ENCODE results near the gene RAB5IF.

The RAB5IF gene

DNA sequence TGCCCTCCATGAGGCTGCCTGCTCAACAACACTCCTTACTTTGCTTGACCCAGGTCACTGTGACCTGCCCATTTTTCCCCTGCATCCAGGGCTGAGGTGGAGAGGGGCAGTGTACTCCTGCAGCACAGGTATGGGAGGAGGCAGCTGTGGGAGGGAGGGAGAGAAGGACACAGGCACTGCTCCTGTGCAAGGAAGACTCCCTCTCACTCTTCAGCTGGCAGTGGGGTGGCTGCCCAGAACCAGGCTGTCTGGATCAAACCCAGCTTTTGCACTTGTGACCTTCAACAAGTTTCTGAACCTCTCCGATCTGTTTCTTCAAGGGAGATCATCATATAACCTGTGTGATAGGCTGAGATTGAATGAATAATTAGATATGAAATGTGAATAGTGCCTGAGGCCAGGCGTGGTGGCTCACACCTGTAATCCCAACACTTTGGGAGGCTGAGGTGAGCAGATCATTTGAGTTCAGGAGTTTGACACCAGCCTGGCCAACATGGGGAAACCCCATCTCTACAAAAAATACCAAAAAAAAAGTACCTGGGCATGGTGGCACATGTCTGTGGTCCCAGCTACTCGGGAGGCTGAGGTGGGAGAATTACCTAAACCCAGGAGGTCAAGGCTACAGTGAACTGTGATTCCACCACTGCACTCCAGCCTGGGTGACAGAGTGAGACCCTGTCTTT lies 18.1 kb upstream of the RAB5IF start:
- Histone ChIP-seq H2BK12ac (ENCODE audit: low read length in 2 of 2) (no peak overlapping the region), H4K91ac (ENCODE audit: low read length) (peak overlapping the region; percentile 72), H3K4me1 (ENCODE audit: control insufficient read depth, insufficient read depth, low read depth, low read length) (peaks cover 10% of the 10 kb centered on the region), H3K9me3 (ENCODE audit: control insufficient read depth, low read length) (no peaks in the 10 kb centered on the region), H2BK15ac (ENCODE audit: low read depth, poor library complexity, severe bottlenecking) (no peak overlapping the region), H3K36me3 (ENCODE audit: control insufficient read depth in 1 of 2, insufficient read depth in 2 of 2, low read depth in 1 of 2, low read length in 2 of 2) (peaks cover 0 to 55% of the 10 kb centered on the region in 2 experiments), H3K27me3 (ENCODE audit: control insufficient read depth in 1 of 2, insufficient read depth in 1 of 2, low read length in 2 of 2) (peaks cover 0 to 23% of the 10 kb centered on the region in 2 experiments), H4K8ac (ENCODE audit: low read length) (peak overlapping the region; percentile 17), H2BK5ac (ENCODE audit: low read depth, low read length, poor library complexity, severe bottlenecking) (no peak overlapping the region), H3K4me3 (ENCODE audit: insufficient read depth in 1 of 2, low read depth in 1 of 2, low read length in 2 of 2) (no peak overlapping the region), H3K9ac (ENCODE audit: low read length) (no peak overlapping the region), H3K18ac (ENCODE audit: low read depth in 1 of 2, low read length in 2 of 2) (no peak overlapping the region), H2AK5ac (ENCODE audit: low read length, severe bottlenecking) (no peak overlapping the region), H3K79me1 (replicated peaks; ENCODE audit: low read length, poor library complexity, severe bottlenecking) (peaks cover 17% of the 10 kb centered on the region), H3K27ac (ENCODE audit: low read length, poor library complexity, severe bottlenecking) (no peak overlapping the region), H2BK120ac (ENCODE audit: low read depth, low read length) (no peak overlapping the region), H3K23ac (ENCODE audit: low read length in 2 of 2) (no peak overlapping the region), H3K4me2 (ENCODE audit: low read length, poor library complexity, severe bottlenecking) (no peak overlapping the region), H3K4ac (ENCODE audit: low read depth in 1 of 2, low read length in 2 of 2) (no peak overlapping the region), H3K14ac (ENCODE audit: low read length in 2 of 2) (no peak overlapping the region), H2AFZ (ENCODE audit: low read depth, low read length) (no peak overlapping the region)
- 97% methylated on average over 3 of the region's 3 CpGs for WGBS
- DNase-seq: no peak

DNA sequence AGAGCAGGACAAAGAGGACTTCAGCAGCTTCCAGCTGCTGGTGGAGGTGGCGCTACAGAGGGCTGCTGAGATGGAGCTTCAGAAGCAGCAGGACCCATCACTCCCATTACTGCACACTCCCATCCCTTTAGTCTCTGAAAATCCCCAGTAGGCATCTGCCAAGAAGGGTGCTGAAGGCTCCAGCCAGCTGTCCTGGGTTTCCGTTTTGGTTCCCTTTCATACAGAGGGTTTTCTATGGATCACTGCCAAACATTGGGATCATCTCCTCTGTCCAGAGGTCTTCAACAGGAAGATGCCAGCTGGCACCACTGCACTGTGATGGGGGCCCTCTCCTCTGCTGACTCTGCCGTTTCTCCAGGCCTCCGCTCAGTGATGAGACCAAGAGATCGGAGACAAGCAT lies 14.3 kb upstream of the RAB5IF start:
- 97% methylated on average over 5 of the region's 5 CpGs for WGBS

DNA sequence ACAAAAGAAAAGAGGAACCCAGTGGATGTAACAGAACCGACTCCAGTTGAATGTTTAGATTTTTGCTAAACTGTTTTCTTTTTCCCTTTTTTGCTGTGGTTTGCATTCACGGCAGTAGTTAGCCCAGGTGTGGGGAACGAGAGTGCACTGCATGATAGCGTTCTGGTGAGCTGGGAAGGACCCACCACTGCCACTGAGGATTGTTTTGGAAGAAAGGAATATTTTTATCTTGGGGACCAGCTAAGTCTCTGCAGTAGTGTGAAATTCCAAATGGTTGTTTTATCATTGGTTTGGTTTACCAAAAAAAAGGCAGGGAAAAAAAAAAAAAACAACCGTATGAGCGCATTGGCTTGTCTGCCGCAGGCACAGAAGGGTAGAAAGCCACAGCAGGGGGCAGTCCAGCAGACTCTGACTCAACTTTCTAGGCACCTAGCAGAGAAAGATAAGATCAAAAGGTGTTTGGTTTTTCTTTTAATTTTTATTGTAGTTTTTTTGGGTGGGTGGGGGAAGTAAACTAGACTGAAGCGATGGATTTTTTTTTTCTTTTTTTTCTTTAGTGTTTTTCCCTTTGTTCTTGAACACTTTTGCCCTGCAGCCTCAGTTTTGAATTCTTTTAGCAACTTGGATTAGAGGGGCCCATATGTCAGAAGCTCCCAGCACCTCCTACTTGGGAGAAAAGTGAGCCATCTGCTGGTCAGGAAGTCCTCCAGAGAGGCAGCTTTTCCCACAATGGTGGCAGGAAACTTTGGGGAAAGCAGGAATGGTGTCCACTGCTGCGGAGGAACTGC lies 13.5 kb upstream of the RAB5IF start:
- Histone ChIP-seq H3K9me3 (ENCODE audit: control insufficient read depth, low read length) (no peaks in the 10 kb centered on the region), H3K9ac (ENCODE audit: low read length) (no peak overlapping the region), H2BK120ac (ENCODE audit: low read depth, low read length) (no peak overlapping the region), H2BK12ac (ENCODE audit: low read length in 2 of 2) (no peak overlapping the region), H3K36me3 (ENCODE audit: control insufficient read depth in 1 of 2, insufficient read depth in 2 of 2, low read depth in 1 of 2, low read length in 2 of 2) (peaks cover 0 to 39% of the 10 kb centered on the region in 2 experiments), H4K91ac (ENCODE audit: low read length) (no peak overlapping the region), H3K23ac (ENCODE audit: low read length in 2 of 2) (no peak overlapping the region), H2BK5ac (ENCODE audit: low read depth, low read length, poor library complexity, severe bottlenecking) (no peak overlapping the region), H3K27ac (ENCODE audit: low read length, poor library complexity, severe bottlenecking) (peak overlapping the region; percentile 36), H3K79me1 (replicated peaks; ENCODE audit: low read length, poor library complexity, severe bottlenecking) (peaks cover 11% of the 10 kb centered on the region), H2BK15ac (ENCODE audit: low read depth, poor library complexity, severe bottlenecking) (no peak overlapping the region), H3K27me3 (ENCODE audit: control insufficient read depth in 1 of 2, insufficient read depth in 1 of 2, low read length in 2 of 2) (peaks cover 0 to 17% of the 10 kb centered on the region in 2 experiments), H2AK5ac (ENCODE audit: low read length, severe bottlenecking) (no peak overlapping the region), H3K14ac (ENCODE audit: low read length in 2 of 2) (no peak overlapping the region), H3K4me3 (ENCODE audit: insufficient read depth in 1 of 2, low read depth in 1 of 2, low read length in 2 of 2) (no peak overlapping the region), H3K4ac (ENCODE audit: low read depth in 1 of 2, low read length in 2 of 2) (no peak overlapping the region), H4K8ac (ENCODE audit: low read length) (no peak overlapping the region), H2AFZ (ENCODE audit: low read depth, low read length) (no peak overlapping the region), H3K4me2 (ENCODE audit: low read length, poor library complexity, severe bottlenecking) (no peak overlapping the region), H3K4me1 (ENCODE audit: control insufficient read depth, insufficient read depth, low read depth, low read length) (peaks cover 7% of the 10 kb centered on the region), H3K18ac (ENCODE audit: low read depth in 1 of 2, low read length in 2 of 2) (no peak overlapping the region)
- peak; percentile 59 for DNase-seq
- WGBS: 86% methylated on average over 8 of the region's 9 CpGs

More for the DNA sequence above, 14.3 kb upstream of the RAB5IF start:
- H4K91ac ChIP-seq (ENCODE audit: low read length): no peak overlapping the region
- H3K4me2 ChIP-seq (ENCODE audit: low read length, poor library complexity, severe bottlenecking): no peak overlapping the region
- H3K14ac ChIP-seq (ENCODE audit: low read length in 2 of 2): no peak overlapping the region
- H2BK120ac ChIP-seq (ENCODE audit: low read depth, low read length): no peak overlapping the region
- H2BK12ac ChIP-seq (ENCODE audit: low read length in 2 of 2): no peak overlapping the region
- H2BK5ac ChIP-seq (ENCODE audit: low read depth, low read length, poor library complexity, severe bottlenecking): no peak overlapping the region
- H3K79me1 ChIP-seq (replicated peaks; ENCODE audit: low read length, poor library complexity, severe bottlenecking): peaks cover 12% of the 10 kb centered on the region
- no peaks in the 10 kb centered on the region for H3K9me3 ChIP-seq (ENCODE audit: control insufficient read depth, low read length)
- no peak overlapping the region for H3K23ac ChIP-seq (ENCODE audit: low read length in 2 of 2)
- no peak overlapping the region for H3K4me3 ChIP-seq (ENCODE audit: insufficient read depth in 1 of 2, low read depth in 1 of 2, low read length in 2 of 2)
- H3K4ac ChIP-seq (ENCODE audit: low read depth in 1 of 2, low read length in 2 of 2): no peak overlapping the region
- H2AFZ ChIP-seq (ENCODE audit: low read depth, low read length): no peak overlapping the region
- no peak overlapping the region for H4K8ac ChIP-seq (ENCODE audit: low read length)
- H3K36me3 ChIP-seq (ENCODE audit: control insufficient read depth in 1 of 2, insufficient read depth in 2 of 2, low read depth in 1 of 2, low read length in 2 of 2): peaks cover 0 to 43% of the 10 kb centered on the region in 2 experiments
- H3K27ac ChIP-seq (ENCODE audit: low read length, poor library complexity, severe bottlenecking): no peak overlapping the region
- H3K9ac ChIP-seq (ENCODE audit: low read length): no peak overlapping the region
- no peak overlapping the region for H2BK15ac ChIP-seq (ENCODE audit: low read depth, poor library complexity, severe bottlenecking)
- no peak for DNase-seq
- H2AK5ac ChIP-seq (ENCODE audit: low read length, severe bottlenecking): no peak overlapping the region
- peaks cover 0 to 21% of the 10 kb centered on the region in 2 experiments for H3K27me3 ChIP-seq (ENCODE audit: control insufficient read depth in 1 of 2, insufficient read depth in 1 of 2, low read length in 2 of 2)
- no peak overlapping the region for H3K18ac ChIP-seq (ENCODE audit: low read depth in 1 of 2, low read length in 2 of 2)
- peaks cover 7% of the 10 kb centered on the region for H3K4me1 ChIP-seq (ENCODE audit: control insufficient read depth, insufficient read depth, low read depth, low read length)

DNA sequence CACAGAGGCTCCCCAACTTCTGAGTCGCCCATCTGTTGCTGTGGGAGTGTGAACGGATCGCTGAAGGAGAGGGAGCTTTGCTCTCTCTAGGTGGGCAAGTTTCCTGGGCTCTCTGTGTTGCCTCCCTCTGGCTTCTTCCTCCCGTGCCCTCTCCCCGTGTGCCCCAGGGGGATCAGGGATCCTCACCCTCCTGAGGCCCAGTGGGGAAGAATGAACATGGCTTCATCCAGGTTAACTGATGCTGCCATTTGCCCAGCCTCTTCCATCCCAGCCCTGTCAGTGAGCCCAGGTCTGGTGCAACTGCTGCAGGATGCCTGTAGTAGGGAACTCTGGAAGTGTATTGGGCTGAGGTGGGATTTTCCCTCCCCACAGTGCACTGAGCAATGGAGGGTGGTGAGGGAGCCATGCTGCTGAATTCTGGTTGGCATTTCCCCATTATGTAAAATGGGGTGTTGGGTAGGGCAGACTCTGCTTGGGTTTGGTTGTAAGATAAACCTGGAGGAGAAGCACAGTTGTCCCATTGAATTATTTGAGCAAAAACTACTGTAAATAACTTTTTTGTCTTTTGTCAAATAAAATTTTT lies 12.1 kb upstream of the RAB5IF start:
- no peak overlapping the region for H3K27ac ChIP-seq (ENCODE audit: low read length, poor library complexity, severe bottlenecking)
- H3K79me1 ChIP-seq (replicated peaks; ENCODE audit: low read length, poor library complexity, severe bottlenecking): peaks cover 8% of the 10 kb centered on the region
- H4K91ac ChIP-seq (ENCODE audit: low read length): no peak overlapping the region
- no peak for DNase-seq
- no peak overlapping the region for H2AK5ac ChIP-seq (ENCODE audit: low read length, severe bottlenecking)
- no peak overlapping the region for H3K18ac ChIP-seq (ENCODE audit: low read depth in 1 of 2, low read length in 2 of 2)
- H2BK12ac ChIP-seq (ENCODE audit: low read length in 2 of 2): no peak overlapping the region
- no peak overlapping the region for H3K9ac ChIP-seq (ENCODE audit: low read length)
- H3K4me1 ChIP-seq (ENCODE audit: control insufficient read depth, insufficient read depth, low read depth, low read length): peaks cover 7% of the 10 kb centered on the region
- no peak overlapping the region for H4K8ac ChIP-seq (ENCODE audit: low read length)
- no peak overlapping the region for H3K4ac ChIP-seq (ENCODE audit: low read depth in 1 of 2, low read length in 2 of 2)
- peaks cover 0 to 10% of the 10 kb centered on the region in 2 experiments for H3K27me3 ChIP-seq (ENCODE audit: control insufficient read depth in 1 of 2, insufficient read depth in 1 of 2, low read length in 2 of 2)
- no peak overlapping the region for H3K14ac ChIP-seq (ENCODE audit: low read length in 2 of 2)
- H2BK15ac ChIP-seq (ENCODE audit: low read depth, poor library complexity, severe bottlenecking): no peak overlapping the region
- WGBS: 100% methylated on average over 5 of the region's 5 CpGs
- H3K23ac ChIP-seq (ENCODE audit: low read length in 2 of 2): no peak overlapping the region
- H3K4me2 ChIP-seq (ENCODE audit: low read length, poor library complexity, severe bottlenecking): no peak overlapping the region
- no peaks in the 10 kb centered on the region for H3K9me3 ChIP-seq (ENCODE audit: control insufficient read depth, low read length)
- no peak overlapping the region for H2AFZ ChIP-seq (ENCODE audit: low read depth, low read length)
- no peak overlapping the region for H2BK5ac ChIP-seq (ENCODE audit: low read depth, low read length, poor library complexity, severe bottlenecking)
- H2BK120ac ChIP-seq (ENCODE audit: low read depth, low read length): no peak overlapping the region
- H3K36me3 ChIP-seq (ENCODE audit: control insufficient read depth in 1 of 2, insufficient read depth in 2 of 2, low read depth in 1 of 2, low read length in 2 of 2): peaks cover 0 to 31% of the 10 kb centered on the region in 2 experiments
- no peak overlapping the region for H3K4me3 ChIP-seq (ENCODE audit: insufficient read depth in 1 of 2, low read depth in 1 of 2, low read length in 2 of 2)

Measured in mesenchymal stem cell (in vitro differentiated cells and primary cell).